Spleen (tissue), 11 donors: ENCODE results near the gene TRIO. TPM values are rescaled to one million over a fixed set of nuclear protein-coding genes. Genes with fewer than 3 reads are reported as not detected.

Experiments used
- DNase-seq: peaks from one replicate; pipeline ENCODE4 v3.0.0-alpha.2; 2020
- H3K27ac ChIP-seq, 8 donors: fragments of 200-600 bp; sonication (generic) in 7 of 8; 1 replicate in 4 of 8; 2 replicates in 4 of 8; pipeline versions ENCODE4 v1.5.0 to v1.8.0; 2016 to 2021; ENCODE audit warnings: inconsistent platforms in 4 of 8, mild to moderate bottlenecking in 4 of 8, moderate library complexity in 1 of 8
- H3K27me3 ChIP-seq, 7 donors: fragments of 200-600 bp; sonication (generic) in 6 of 7; replicated peaks in 1 of 7; 1 replicate in 4 of 7; 2 replicates in 3 of 7; pipeline versions ENCODE4 v1.5.0 to v1.8.0; 2016 to 2021; ENCODE audit warnings: inconsistent platforms in 3 of 7, mild to moderate bottlenecking in 1 of 7
- H3K36me3 ChIP-seq, 6 donors: fragments of 200-600 bp; sonication (generic) in 5 of 6; 1 replicate in 4 of 6; 2 replicates in 2 of 6; pipeline versions ENCODE4 v1.5.0 to v1.8.0; 2016 to 2021; ENCODE audit warnings: inconsistent platforms in 2 of 6
- H3K4me1 ChIP-seq, 6 donors: fragments of 200-600 bp; sonication (generic) in 5 of 6; 1 replicate in 3 of 6; 2 replicates in 3 of 6; pipeline versions ENCODE4 v1.5.0 to v1.8.0; 2016 to 2021; ENCODE audit warnings: inconsistent platforms in 3 of 6
- H3K4me3 ChIP-seq, 8 donors: fragments of 200-600 bp; sonication (generic) in 7 of 8; 1 replicate in 4 of 8; 2 replicates in 4 of 8; pipeline versions ENCODE4 v1.5.0 to v1.8.0; 2016 to 2021; ENCODE audit warnings: inconsistent platforms in 4 of 8, mild to moderate bottlenecking in 4 of 8, moderate library complexity in 2 of 8
- H3K9me3 ChIP-seq, 8 donors: fragments of 200-600 bp; sonication (generic) in 7 of 8; 1 replicate in 4 of 8; 2 replicates in 4 of 8; pipeline versions ENCODE4 v1.5.0 to v1.8.0; 2016 to 2021; ENCODE audit warnings: inconsistent platforms in 4 of 8
- POLR2A ChIP-seq, 3 donors: fragments of 450-650 bp; IDR thresholded peaks; one replicate each; pipeline ENCODE4 v1.5.1; 2017; ENCODE audit warnings: antibody characterized with exemption in 3 of 3, mild to moderate bottlenecking in 1 of 3
- POLR2AphosphoS5 ChIP-seq, 3 donors: sonication (generic); formaldehyde crosslinking; IDR thresholded peaks; one replicate each; pipeline ENCODE4 v1.5.1; 2017; ENCODE audit warnings: antibody characterized with exemption in 3 of 3
- WGBS, 5 donors: extraction: QIAGEN DNeasy Blood & Tissue Kit in 3 of 5; methylation state at CpG; one replicate each; pipeline versions ENCODE4 v1.1.5 to v1.1.7; 2013 to 2018; 5-methylcytosine and 5-hydroxymethylcytosine counted together
- intact Hi-C: fragments of 100-400 bp; cut with DNase I; formaldehyde crosslinking; loops from one replicate; pipeline ENCODE4 v1.15.0; 2023; ENCODE audit warnings: low total_unique reads
- polyA plus RNA-seq, 3 donors: library from polyadenylated mRNA; stranded (reverse); fragments of 200-250 nt; gene quantifications; one replicate each; pipeline ENCODE4 v1.2.1, GENCODE V29; 2013
- total RNA-seq, 7 donors: library from RNA; depleted of rRNA in 3 of 7; stranded (reverse); fragments of >200 nt in 3 of 7; fragmentation: NEBNext Ultra II Directional in 4 of 7; extraction: Animal tissue kit (Norgen Biotek cat#: 25700) in 4 of 7; gene quantifications; one replicate each; pipeline versions ENCODE4 v1.1.0 to v1.2.1, GENCODE V29; 2016 to 2021
- TF ChIP-seq, protein P1 (sequence below), 11 experiments: fragments of 200-600 bp in 7 of 11; fragments of 450-650 bp in 4 of 11; sonication (generic) in 4 of 11; IDR thresholded peaks in 8 of 11; conservative IDR thresholded peaks in 3 of 11; 1 replicate in 7 of 11; 2 replicates in 4 of 11; pipeline versions ENCODE4 v1.4.0 to v1.8.0; 2016 to 2021; ENCODE audit warnings: antibody characterized with exemption in 11 of 11, inconsistent platforms in 4 of 11, mild to moderate bottlenecking in 1 of 11
- donor health status: healthy with polysubstance abuse.
- donor health status: DM: no; HTN: no; CAD: no; lungs with moderate emphysema.
- donor health status: DM: no; HTN: no; CAD: no.
- donor health status: Bipolar disorder and iron deficiency.
- donor health status: healthy.
- donor health status: DM: no; HTN: no; CAD: no.
- donor health status: DM: yes; HTN: yes; CAD: no.

Gene TRIO
- total and polyA plus RNA-seq, 10 donors: 21.5 to 280 (median 190) TPM

DNA sequence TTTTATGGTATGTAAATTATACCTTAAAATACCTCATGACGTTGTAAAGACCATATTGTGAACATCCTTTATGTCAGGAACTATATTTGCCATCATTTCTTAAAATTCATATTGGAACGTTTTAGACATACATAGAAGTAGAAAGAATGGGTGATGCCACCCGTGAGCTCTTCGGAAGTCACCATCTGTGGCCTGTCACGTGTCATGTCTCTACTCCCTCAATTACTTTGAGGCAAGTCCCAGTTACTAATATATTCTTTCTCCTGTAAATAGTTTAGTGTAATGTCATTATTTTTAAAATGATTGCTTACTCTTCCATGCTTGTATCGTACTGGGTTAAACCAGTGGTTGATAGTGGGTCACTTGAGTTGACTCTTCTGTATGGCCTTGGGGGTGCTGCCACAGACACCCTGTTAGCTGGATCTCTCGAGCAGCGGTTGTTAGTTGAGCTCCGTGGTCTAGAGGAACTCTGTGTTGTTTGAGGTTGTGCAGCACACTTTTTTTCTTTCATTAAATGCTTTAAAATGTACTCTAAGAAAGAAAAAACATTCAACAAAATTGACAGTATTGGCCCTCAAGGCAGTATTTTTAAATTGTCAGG is 66.2 kb downstream of the TRIO start:
- H3K27me3 ChIP-seq: no peaks in the 10 kb centered on the region
- WGBS, 5 donors: 73 to 85% (median 80%) methylated on average over 9 of the region's 9 CpGs
- no peak for DNase-seq
- H3K4me1 ChIP-seq: peaks cover 18 to 97% (median 83%) of the 10 kb centered on the region in 6 donors
- no peak overlapping the region for H3K4me3 ChIP-seq
- H3K27ac ChIP-seq: peak overlapping the region in 4 of 8 donors; percentile 57 to 78 (median 74)
- TF ChIP-seq POLR2AphosphoS5 (IDR thresholded peaks at IDR 0.05) (no peak), POLR2A (IDR thresholded peaks at IDR 0.05) (no peak)
- TF ChIP-seq, protein P1, sequence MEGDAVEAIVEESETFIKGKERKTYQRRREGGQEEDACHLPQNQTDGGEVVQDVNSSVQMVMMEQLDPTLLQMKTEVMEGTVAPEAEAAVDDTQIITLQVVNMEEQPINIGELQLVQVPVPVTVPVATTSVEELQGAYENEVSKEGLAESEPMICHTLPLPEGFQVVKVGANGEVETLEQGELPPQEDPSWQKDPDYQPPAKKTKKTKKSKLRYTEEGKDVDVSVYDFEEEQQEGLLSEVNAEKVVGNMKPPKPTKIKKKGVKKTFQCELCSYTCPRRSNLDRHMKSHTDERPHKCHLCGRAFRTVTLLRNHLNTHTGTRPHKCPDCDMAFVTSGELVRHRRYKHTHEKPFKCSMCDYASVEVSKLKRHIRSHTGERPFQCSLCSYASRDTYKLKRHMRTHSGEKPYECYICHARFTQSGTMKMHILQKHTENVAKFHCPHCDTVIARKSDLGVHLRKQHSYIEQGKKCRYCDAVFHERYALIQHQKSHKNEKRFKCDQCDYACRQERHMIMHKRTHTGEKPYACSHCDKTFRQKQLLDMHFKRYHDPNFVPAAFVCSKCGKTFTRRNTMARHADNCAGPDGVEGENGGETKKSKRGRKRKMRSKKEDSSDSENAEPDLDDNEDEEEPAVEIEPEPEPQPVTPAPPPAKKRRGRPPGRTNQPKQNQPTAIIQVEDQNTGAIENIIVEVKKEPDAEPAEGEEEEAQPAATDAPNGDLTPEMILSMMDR (IDR thresholded peaks at IDR 0.05 in 8 of 11, conservative IDR thresholded peaks at IDR 0.05 in 3 of 11): no peak
- intact Hi-C loops: no loop called here
- no peaks in the 10 kb centered on the region for H3K9me3 ChIP-seq
- H3K36me3 ChIP-seq: no peaks in the 10 kb centered on the region

DNA sequence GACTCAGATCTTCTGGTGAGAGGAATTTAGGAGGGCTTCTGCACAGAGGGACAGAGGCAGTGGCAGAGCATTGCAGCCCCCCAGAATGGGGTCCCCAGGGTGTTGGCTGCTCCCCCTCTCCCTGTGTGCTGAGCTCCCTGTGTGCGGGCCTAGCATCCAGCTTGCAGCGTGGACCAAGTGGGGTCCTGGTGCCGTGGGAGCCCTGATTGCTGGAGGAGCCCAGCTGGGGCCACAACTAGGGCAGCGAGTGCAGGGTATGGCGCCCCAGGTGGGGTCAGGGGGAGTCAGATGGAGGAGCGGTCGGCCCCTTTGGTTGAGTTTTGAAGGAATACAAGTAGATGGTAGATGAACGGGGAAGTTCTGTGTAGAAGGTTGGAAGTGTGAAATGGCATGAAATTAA is 66.7 kb downstream of the TRIO start:
- H3K27ac ChIP-seq: peak overlapping the region in 4 of 8 donors; percentile 27 to 78 (median 74)
- TF ChIP-seq POLR2A (IDR thresholded peaks at IDR 0.05): no peak
- TF ChIP-seq POLR2AphosphoS5 (IDR thresholded peaks at IDR 0.05): peak in 1 of 3 donors; percentile 18
- H3K36me3 ChIP-seq: no peaks in the 10 kb centered on the region
- intact Hi-C loops: loop anchor here (10.0 kb wide), 1 partner anchor 55 kb away; no protein-coding TSS in a partner anchor
- no peaks in the 10 kb centered on the region for H3K9me3 ChIP-seq
- H3K4me3 ChIP-seq: no peak overlapping the region
- H3K27me3 ChIP-seq: no peaks in the 10 kb centered on the region
- no peak for DNase-seq
- peaks cover 18 to 93% (median 78%) of the 10 kb centered on the region in 6 donors for H3K4me1 ChIP-seq
- WGBS, 5 donors: 74 to 93% (median 90%) methylated on average over 8 of the region's 8 CpGs

DNA sequence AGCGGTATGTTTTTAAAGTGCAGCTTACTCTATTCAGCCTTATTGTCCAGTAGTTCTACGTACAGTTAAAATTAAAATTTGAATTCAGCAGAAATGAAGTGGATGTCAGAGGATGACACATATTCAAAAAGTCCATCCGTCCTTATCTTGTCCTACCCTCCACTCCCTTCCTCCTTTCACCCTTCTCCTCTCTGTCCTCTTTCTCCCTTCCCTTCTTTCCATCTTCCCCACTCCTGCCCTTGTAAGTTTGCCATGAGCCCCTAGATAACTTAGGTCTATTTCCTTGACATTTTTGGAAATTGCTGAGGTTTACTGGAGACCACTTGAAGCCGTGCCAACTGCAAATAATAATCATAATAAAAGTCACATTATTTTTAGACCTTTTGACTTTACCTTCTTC is 67.6 kb downstream of the TRIO start:
- H3K9me3 ChIP-seq: no peaks in the 10 kb centered on the region

DNA sequence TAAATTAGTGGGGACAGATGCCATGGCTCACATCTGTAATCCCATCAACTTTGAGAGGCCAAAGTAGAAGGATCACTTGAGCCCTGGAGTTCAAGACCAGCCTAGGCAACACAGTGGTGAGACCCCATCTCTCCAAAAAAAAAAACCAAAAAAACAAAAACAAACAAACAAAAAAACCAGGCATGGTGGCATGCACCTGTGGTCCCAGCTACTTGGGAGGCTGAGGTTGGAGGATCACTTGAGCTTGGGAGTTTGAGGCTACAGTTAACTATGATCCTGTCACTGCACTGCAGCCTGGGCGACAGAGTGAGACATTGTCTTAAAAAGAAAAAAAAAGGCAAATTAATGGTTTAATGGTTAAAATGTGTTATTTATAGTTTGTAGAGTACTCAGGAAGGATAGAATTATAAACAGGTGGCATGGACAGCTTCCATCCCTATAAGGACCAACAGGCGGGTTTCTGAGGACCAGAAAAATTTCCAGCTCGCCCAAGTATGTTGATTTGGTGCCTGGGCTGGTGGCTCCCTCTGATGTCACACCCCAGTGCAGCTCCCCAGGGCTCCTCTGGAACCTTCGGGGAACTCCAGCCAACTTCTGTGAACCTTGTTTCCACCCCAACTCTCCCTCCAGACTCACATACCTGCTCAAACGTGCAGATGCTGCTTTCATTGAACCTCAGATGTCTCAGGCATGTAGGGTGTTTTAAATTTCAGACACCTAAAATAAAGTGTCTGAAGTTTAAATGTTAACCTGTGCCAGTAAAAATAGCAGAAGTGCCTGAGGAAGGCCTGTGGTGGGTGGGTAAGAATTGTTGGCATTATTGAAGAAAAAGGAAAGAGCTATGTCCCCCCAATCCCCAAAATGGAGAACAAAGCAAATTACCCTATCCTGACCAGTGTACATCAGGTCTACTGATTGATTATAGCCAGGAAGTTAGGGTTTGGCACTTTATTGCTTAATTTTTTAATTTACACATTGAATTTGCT is 69.0 kb downstream of the TRIO start:
- intact Hi-C loops: loop anchor here (10.0 kb wide), 1 partner anchor 53 kb away; no protein-coding TSS in a partner anchor
- 51 to 62% (median 60%) methylated on average over 5 of the region's 5 CpGs for WGBS, 5 donors
- peak in 1 of 3 donors; percentile 35 for TF ChIP-seq POLR2AphosphoS5 (IDR thresholded peaks at IDR 0.05)
- TF ChIP-seq POLR2A (IDR thresholded peaks at IDR 0.05): no peak
- TF ChIP-seq, protein P1 (IDR thresholded peaks at IDR 0.05 in 8 of 11, conservative IDR thresholded peaks at IDR 0.05 in 3 of 11): no peak
- no peak for DNase-seq
- no peaks in the 10 kb centered on the region for H3K36me3 ChIP-seq
- peak overlapping the region in 6 of 8 donors; percentile 30 to 78 (median 62) for H3K27ac ChIP-seq
- no peaks in the 10 kb centered on the region for H3K27me3 ChIP-seq
- no peaks in the 10 kb centered on the region for H3K9me3 ChIP-seq
- H3K4me3 ChIP-seq: peak overlapping the region in 1 of 8 donors; percentile 3
- H3K4me1 ChIP-seq: peaks cover 10 to 82% (median 63%) of the 10 kb centered on the region in 6 donors

More for the DNA sequence above, 67.6 kb downstream of the TRIO start:
- TF ChIP-seq POLR2AphosphoS5 (IDR thresholded peaks at IDR 0.05) (no peak), POLR2A (IDR thresholded peaks at IDR 0.05) (no peak)
- TF ChIP-seq, protein P1 (IDR thresholded peaks at IDR 0.05 in 8 of 11, conservative IDR thresholded peaks at IDR 0.05 in 3 of 11): no peak
- intact Hi-C loops: loop anchor here (10.0 kb wide), 1 partner anchor 54 kb away; no protein-coding TSS in a partner anchor
- Histone ChIP-seq H3K4me3 (no peak overlapping the region), H3K27me3 (no peaks in the 10 kb centered on the region), H3K4me1 (peaks cover 13 to 87% (median 69%) of the 10 kb centered on the region in 6 donors), H3K27ac (peak overlapping the region in 5 of 8 donors; percentile 19 to 78 (median 72)), H3K36me3 (no peaks in the 10 kb centered on the region)
- no peak for DNase-seq
- WGBS, 5 donors: 50 to 68% (median 61%) methylated on average over 4 of the region's 4 CpGs
